Thyroid gland (tissue), 4 donors: ENCODE measurements around the gene RBBP8. TPM values are rescaled to one million over a fixed set of nuclear protein-coding genes. Genes with fewer than 3 reads are reported as not detected.

Source experiments
- DNase-seq, 2 donors: peaks; one replicate each; pipeline ENCODE4 v3.0.0-alpha.2; 2019
- H3K27ac ChIP-seq, 3 donors: fragments of 200-600 bp; sonication (generic); 1 replicate in 2 of 3; 2 replicates in 1 of 3; pipeline ENCODE4 v1.5.1; 2016 to 2019; ENCODE audit warnings: mild to moderate bottlenecking in 1 of 3, moderate library complexity in 1 of 3
- H3K27me3 ChIP-seq: fragments of 200-600 bp; sonication (generic); one replicate; pipeline ENCODE4 v1.5.1; 2019
- H3K36me3 ChIP-seq, 2 donors: fragments of 200-600 bp; sonication (generic); one replicate each; pipeline ENCODE4 v1.5.1; 2016 to 2019
- H3K4me1 ChIP-seq, 2 donors: fragments of 200-600 bp; sonication (generic); one replicate each; pipeline ENCODE4 v1.5.1; 2017 to 2019
- H3K4me3 ChIP-seq, 3 donors: fragments of 200-600 bp; sonication (generic); replicated peaks in 1 of 3; 1 replicate in 2 of 3; 2 replicates in 1 of 3; pipeline ENCODE4 v1.5.1; 2016; ENCODE audit warnings: mild to moderate bottlenecking in 1 of 3
- H3K9me3 ChIP-seq: fragments of 200-600 bp; sonication (generic); one replicate; pipeline ENCODE4 v1.5.1; 2017
- POLR2A ChIP-seq, 2 donors: fragments of 450-650 bp; IDR thresholded peaks; one replicate each; pipeline ENCODE4 v1.6.1; 2017; ENCODE audit warnings: antibody characterized with exemption in 2 of 2, mild to moderate bottlenecking in 2 of 2, moderate library complexity in 1 of 2
- WGBS, 2 donors: methylation state at CpG; one replicate each; pipeline ENCODE4 v1.1.5; 2017; 5-methylcytosine and 5-hydroxymethylcytosine counted together
- intact Hi-C: fragments of 100-400 bp; cut with DNase I; formaldehyde crosslinking; loops from one replicate; pipeline ENCODE4 v1.15.1; 2023
- total RNA-seq, 4 donors: library from RNA; depleted of rRNA; stranded (reverse); fragments of >200 nt; gene quantifications; one replicate each; pipeline ENCODE4 v1.2.3, GENCODE V29; 2016
- TF ChIP-seq, protein P1 (sequence below), 6 experiments: fragments of 200-600 bp in 3 of 6; fragments of 450-650 bp in 3 of 6; sonication (generic) in 3 of 6; IDR thresholded peaks; one replicate each; pipeline ENCODE4 v1.5.1; 2016 to 2019; ENCODE audit warnings: antibody characterized with exemption in 6 of 6, mild to moderate bottlenecking in 2 of 6, inconsistent platforms in 1 of 6, moderate library complexity in 1 of 6

The RBBP8 gene
- total RNA-seq, 4 donors from 2014 or later, result 29.2 to 51.3 (median 42.5) TPM

DNA sequence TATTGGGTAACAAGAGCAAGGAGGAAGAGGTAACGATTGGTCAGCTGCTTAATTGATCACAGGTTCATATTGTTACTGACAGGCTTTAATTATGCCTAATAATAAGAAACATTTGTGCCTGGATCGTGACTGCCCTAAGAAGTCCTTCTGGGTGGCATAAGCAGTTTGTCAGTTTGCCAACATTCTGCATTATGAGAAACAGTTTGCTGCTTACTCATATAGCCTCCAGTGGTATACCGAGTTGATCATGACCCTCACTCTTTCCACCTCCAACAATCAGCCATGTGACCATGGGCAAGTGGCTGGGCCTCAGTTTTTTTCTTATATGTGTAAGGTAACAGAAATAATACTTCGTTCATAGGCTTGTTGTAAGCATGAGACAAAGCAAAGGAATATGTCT is 105.6 kb downstream of the RBBP8 start:
- H3K36me3 ChIP-seq, result no peaks in the 10 kb centered on the region
- no peaks in the 10 kb centered on the region for H3K4me1 ChIP-seq
- H3K4me3 ChIP-seq, result no peak overlapping the region
- intact Hi-C loops, result loop anchor here (10.0 kb wide), 2 partner anchors 96 to 376 kb away; partner anchors contain the start of gene CABLES1
- no peak for DNase-seq
- H3K9me3 ChIP-seq, result no peaks in the 10 kb centered on the region
- no peaks in the 10 kb centered on the region for H3K27me3 ChIP-seq
- 87 to 92% methylated on average over 4 of the region's 4 CpGs for WGBS, 2 donors
- H3K27ac ChIP-seq, result no peak overlapping the region
- TF ChIP-seq, protein P1, sequence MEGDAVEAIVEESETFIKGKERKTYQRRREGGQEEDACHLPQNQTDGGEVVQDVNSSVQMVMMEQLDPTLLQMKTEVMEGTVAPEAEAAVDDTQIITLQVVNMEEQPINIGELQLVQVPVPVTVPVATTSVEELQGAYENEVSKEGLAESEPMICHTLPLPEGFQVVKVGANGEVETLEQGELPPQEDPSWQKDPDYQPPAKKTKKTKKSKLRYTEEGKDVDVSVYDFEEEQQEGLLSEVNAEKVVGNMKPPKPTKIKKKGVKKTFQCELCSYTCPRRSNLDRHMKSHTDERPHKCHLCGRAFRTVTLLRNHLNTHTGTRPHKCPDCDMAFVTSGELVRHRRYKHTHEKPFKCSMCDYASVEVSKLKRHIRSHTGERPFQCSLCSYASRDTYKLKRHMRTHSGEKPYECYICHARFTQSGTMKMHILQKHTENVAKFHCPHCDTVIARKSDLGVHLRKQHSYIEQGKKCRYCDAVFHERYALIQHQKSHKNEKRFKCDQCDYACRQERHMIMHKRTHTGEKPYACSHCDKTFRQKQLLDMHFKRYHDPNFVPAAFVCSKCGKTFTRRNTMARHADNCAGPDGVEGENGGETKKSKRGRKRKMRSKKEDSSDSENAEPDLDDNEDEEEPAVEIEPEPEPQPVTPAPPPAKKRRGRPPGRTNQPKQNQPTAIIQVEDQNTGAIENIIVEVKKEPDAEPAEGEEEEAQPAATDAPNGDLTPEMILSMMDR (IDR thresholded peaks at IDR 0.05), result no peak

DNA sequence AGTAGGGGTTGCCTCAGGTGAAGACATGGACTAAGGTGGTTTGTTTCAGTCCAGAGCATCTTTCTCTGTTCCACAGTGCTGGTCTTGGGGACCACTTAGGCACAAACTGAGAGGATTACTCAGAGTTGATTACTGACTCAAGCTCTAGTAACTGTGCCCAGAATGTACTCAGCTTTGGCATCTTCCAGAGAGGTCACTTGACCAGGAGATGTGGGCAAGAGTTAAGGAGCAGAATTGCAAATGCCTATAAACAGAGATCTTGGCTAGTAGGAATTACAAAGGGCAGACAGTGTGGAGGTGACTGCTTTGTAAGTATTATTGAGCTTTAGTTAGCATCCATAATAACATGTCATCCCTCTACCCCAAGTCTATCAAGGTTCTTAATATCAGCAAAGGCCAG is 109.0 kb downstream of the RBBP8 start:
- Histone ChIP-seq H3K9me3 (no peaks in the 10 kb centered on the region), H3K27me3 (no peaks in the 10 kb centered on the region), H3K36me3 (no peaks in the 10 kb centered on the region), H3K4me1 (no peaks in the 10 kb centered on the region), H3K4me3 (no peak overlapping the region), H3K27ac (no peak overlapping the region)
- no peak for DNase-seq
- intact Hi-C loops, result no loop called here
- TF ChIP-seq POLR2A (IDR thresholded peaks at IDR 0.05), result no peak
- TF ChIP-seq, protein P1 (IDR thresholded peaks at IDR 0.05), result no peak

DNA sequence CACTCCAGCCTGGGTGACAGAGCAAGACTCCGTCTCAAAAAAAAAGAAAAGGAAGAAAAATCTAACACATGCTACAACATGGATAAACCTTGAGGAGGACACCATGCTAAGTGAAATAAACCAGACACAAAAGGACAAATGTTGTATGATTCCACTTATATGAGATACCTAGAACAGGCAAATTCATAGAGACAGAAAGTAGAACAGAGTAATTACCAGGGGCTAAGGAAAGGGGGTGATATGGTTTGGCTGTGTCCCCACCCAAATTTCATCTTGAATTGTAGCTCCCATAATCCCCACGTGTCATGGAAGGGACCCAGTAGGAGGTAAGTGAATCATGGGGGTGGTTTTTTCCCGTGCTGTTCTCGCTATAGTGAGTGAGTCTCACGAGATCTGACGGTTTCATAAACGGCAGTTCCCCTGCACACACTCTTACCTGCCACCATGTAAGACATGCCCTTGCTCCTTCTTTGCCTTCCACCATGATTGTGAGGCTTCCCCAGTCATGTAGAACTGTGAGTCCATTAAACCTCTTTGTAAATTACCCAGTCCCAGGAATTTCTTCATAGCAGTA is 110.8 kb downstream of the RBBP8 start:
- H3K36me3 ChIP-seq, result no peaks in the 10 kb centered on the region
- no peak overlapping the region for H3K27ac ChIP-seq
- no peaks in the 10 kb centered on the region for H3K4me1 ChIP-seq
- no peak overlapping the region for H3K4me3 ChIP-seq
- intact Hi-C loops, result no loop called here
- no peaks in the 10 kb centered on the region for H3K9me3 ChIP-seq
- no peaks in the 10 kb centered on the region for H3K27me3 ChIP-seq
- DNase-seq, result no peak
- 86 to 90% methylated on average over 7 of the region's 7 CpGs for WGBS, 2 donors
- no peak for TF ChIP-seq POLR2A (IDR thresholded peaks at IDR 0.05)
- TF ChIP-seq, protein P1 (IDR thresholded peaks at IDR 0.05), result no peak

DNA sequence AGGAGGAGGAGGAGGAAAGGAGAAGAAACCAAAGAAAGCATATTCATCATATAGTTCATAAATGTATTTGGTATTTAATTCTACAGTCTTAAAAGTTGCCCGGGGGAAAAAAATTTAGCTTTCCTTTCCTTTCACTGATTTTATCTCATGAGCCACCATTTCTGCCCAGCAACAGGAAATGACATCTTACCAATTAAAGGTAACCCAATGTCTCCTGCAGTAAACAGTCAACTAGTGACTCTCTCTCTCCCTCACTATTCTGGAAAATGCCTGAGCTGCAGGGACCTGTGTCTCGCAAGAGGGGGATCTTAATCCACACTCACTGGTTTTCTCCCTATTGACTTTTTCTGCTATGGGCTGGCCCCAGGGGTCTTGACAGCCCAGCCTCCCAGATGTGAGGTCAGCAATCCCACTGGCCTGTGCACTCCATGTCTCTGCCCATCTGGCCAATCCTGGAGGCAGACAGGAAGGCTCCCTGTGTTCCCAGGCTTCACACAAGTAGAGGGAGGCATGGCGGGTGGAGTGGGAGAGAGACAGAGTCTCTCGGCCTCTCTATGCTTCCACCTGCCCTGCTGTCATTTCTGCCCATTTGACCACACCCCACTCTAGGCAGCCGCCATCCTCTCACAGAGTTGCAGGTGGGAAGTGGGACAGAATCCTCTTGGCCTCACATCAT is 116.7 kb downstream of the RBBP8 start:
- H3K36me3 ChIP-seq, result no peaks in the 10 kb centered on the region
- no peaks in the 10 kb centered on the region for H3K27me3 ChIP-seq
- 88 to 91% methylated on average over 5 of the region's 5 CpGs for WGBS, 2 donors
- H3K27ac ChIP-seq, result no peak overlapping the region
- TF ChIP-seq, protein P1 (IDR thresholded peaks at IDR 0.05), result no peak
- no peak for TF ChIP-seq POLR2A (IDR thresholded peaks at IDR 0.05)
- H3K4me3 ChIP-seq, result no peak overlapping the region
- no peak for DNase-seq
- no peaks in the 10 kb centered on the region for H3K4me1 ChIP-seq
- intact Hi-C loops, result no loop called here
- no peaks in the 10 kb centered on the region for H3K9me3 ChIP-seq

DNA sequence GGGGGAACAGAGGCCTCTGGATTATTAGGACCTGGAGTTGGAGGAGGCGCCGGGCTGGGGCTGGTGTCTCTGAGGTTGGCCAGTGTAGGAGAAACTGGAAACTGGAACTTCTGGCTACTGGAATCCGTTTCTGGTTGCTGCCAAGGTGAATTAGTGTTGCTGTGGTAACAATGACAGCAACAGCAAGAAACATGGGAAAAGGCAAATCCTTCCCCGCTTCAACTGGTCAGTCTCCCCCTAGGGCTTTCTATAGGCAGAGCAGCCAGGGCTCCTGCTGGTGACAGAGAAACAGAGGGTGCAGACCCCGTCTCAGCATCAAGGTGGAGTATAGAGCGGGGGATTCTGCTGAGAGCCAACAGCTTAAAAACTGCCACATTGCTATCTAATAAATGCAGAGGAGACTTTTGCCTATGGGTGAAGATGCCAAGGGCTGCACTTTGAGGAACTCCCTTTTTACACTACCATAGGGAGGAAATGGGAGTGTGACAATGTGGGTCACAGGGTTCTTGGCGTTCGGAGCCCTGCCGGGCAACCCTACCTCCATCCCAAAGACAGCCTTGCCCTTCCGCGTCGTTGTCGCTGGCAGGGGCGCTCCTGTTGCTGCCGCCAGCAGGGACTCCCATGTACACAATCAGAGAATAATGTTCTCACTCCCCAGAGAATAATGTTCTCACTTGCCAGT is 120.8 kb downstream of the RBBP8 start:
- Histone ChIP-seq H3K9me3 (no peaks in the 10 kb centered on the region), H3K4me3 (no peak overlapping the region), H3K4me1 (no peaks in the 10 kb centered on the region), H3K36me3 (no peaks in the 10 kb centered on the region), H3K27me3 (no peaks in the 10 kb centered on the region), H3K27ac (no peak overlapping the region)
- no peak for TF ChIP-seq POLR2A (IDR thresholded peaks at IDR 0.05)
- TF ChIP-seq, protein P1 (IDR thresholded peaks at IDR 0.05), result no peak
- no peak for DNase-seq
- intact Hi-C loops, result no loop called here
- 39 to 41% methylated on average over 10 to 15 of the region's 15 CpGs for WGBS, 2 donors
